T1000 (cell line): ENCODE data around the gene SLC24A3.

Experiments
- DNase-seq: peaks from one replicate; lab custom pipeline; 2025; ENCODE audit warnings: mixed read lengths; lab: John Stamatoyannopoulos, UW

The SLC24A3 gene

GRCh38 chr20:19272976-19273654 is 60.7 kb downstream of the SLC24A3 start:
- DNase-seq: no peak

DNA sequence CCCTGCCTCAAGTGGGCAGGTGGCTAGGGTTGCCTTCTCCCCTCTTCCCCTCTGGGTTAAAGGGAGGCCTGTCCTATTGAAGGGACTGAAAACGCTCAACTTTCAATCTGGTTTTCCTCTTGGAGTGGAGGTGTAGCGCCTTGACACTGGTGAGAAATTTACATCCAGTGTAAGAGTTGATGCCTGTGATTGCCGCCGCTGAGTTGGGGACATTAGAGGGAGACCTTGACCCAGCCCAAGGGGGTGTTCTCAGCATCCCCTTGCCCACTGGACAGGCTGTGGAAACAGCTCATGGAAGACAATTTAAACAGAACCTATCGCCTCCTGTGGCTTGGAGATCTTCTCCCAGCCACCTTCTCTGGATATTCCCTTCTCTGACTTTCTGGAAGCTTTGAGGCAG is 61.6 kb downstream of the SLC24A3 start:
- no peak for DNase-seq

DNA sequence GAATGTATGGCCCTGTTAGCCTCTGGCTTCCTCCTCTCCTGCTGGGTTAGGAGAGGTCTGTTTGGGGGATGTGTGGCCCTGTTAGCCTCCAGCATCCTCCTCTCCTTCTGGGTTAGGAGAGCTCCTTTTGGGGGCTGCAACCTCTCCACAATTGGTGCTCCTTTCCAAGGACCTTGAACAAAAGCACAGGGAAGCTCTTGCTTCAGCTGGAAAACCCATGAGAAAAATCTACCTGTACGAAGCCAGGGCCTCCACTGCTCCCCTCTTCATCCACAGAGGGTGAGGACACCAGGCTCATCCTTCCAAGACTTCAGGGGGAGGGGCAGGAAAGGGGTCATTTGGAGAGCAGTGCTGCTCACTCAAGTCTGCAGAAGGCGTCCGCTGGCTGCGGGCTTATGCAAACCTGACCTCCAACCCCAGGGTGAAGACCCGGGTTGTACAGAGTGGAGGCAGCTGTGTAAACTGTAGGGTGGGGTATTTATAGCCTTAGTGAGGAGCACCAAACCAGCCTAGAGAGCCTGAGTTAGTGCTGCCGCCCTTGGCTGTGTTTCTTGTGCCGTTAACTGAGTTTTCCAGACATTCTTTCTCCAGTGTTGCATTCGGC is 62.1 kb downstream of the SLC24A3 start:
- DNase-seq: no peak

DNA sequence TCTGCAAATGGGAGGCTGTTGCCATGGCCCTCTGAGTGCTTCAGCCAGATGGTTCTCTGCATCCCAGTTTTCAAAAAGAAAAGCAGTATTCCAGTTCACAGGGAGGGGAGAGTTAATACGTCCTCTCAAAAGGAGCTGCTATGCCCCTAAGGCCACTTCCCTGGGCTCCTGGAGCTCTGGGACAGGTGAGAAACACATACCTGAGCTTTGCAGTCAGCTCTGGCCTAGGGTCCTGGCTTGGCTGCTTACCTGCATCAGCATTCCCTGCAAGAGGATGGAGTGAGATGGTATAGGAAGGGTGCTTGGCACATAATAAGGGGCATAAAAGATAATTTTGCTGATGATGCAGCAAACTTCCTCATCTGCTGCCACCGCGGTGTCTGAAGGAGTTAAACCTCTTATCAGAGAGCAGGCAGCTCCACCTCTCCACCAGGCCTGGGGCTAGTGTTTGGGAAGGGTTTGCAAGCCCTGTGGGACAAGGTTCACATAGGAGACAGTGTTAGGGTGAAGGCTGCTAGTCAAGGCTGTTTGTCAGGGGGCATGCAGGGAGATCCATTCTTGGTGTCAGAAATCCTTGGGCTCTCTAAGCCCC is 62.7 kb downstream of the SLC24A3 start:
- DNase-seq: no peak

- DNase-seq: no peak
These were observed 63.2 kb downstream of the SLC24A3 start for GRCh38 chr20:19275630-19276071.

DNA sequence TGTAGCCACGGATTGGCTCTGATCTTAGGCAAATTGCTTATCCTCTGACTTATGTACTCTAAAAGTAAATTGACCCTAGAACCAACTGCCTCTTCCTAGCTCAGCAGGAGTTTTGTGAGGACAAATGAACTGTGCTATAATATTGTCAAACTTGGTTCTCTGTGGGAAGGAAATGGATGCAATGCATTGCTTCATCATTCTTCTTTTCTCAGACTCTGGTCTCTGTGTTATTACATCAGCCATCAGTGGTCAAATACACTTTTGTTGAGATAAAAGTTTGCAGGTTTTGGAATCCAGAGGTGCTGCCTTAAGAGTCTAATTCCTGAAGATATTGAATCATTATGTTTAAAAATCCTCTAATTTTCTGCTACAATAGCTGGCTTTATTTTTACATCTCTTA is 64.9 kb downstream of the SLC24A3 start:
- DNase-seq: no peak

DNA sequence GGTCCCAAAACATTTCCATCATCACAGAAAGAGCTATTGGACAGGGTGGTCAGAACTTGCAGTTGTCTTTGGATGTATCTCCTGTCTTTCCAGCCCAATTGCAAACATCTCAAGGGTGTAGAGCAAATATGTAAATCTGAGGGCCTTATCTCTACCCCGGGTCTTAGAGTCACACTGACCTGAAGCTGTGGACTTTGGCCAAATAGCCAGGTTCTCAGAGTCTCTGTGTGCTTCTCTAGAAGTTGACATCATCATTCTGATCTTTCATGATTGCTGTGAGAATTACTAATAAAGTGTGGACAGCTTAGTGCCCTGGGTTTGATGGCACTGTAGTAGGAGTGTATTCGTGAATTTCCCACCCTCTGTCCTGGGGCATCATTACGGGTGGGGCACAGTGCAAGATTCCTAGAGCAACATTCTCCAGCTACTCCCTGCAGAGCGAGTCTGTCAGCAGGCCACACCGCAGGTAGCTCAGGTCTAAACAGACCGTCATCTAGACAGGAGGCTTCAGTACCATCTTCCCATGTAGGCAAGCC is 71.1 kb downstream of the SLC24A3 start:
- DNase-seq: no peak

- DNase-seq: no peak
These were observed 72.1 kb downstream of the SLC24A3 start for GRCh38 chr20:19284400-19285178.

DNA sequence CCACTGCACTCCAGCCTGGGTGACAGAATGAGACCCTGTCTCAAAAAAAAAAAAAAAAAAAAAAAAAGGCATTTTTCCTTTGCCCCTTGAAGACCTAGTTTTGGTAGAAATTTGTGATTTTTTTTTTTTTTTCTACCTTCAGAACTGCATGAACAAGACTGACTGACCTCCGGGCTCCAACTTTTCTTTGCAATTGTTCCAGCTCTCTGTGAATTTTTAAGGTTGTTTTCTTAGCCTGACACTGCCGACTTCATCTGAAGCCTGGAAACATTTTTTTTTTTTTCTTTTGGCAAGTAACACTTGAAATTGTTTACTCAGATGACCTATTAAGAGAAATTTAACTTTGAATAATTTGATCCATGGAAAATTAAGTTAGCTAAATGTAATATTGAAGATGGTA is 73.0 kb downstream of the SLC24A3 start:
- no peak for DNase-seq

DNA sequence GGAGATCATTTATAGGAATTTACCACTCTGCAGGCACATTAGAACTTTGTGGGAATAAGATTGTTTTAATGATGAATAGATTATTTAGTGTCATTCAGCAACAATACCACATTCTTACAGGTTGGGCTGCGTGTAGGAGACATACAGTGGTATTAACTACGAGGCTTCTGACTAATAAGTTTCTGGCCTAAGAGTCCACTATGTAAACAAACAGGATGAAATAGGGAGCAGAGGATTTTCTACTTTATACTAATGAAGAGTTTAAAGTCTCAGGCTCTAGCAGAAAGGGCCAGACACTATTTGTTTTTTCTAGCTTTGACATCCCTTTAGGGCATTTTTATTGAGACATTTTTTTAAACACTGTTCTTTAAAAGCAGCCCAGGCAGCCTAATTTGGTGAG is 75.6 kb downstream of the SLC24A3 start:
- DNase-seq: no peak

DNA sequence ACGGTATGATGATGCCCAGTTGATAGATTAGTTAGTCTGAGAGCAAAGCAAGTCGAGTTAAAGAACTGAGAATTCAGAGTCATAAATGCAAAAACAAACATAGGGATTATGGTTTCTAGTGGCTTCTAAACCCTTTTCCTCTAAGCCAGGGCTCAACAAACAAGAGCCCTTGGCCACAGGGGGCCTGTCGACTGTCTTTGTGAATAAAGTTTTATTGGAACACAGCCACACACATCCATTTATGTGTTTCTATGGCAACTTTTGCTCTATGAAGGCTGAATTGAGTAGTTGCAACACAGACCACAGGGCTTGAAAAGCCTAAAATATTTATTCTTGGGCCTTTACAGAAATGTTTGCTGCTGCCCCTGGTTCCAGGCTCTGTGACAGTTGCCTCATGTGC is 76.2 kb downstream of the SLC24A3 start:
- DNase-seq: no peak

DNA sequence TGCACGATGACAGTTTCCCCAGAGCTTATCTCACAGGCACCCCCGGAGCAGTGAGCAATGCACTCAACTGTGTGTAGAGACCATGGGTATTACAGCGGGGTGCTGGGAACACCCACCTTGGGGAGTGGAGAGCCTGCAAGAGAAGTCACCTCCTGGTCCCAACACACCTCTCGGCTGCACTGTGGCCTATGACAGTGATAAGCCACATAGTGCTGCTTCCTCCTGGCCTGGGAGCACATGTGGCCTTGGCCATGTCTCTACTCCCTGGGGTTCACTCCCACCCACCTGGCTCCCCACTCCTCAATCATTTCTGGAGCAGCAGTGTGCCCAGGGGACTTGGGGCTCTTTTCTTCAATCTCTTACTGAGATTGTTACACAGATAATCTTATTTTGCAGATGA is 77.0 kb downstream of the SLC24A3 start:
- DNase-seq: no peak

- DNase-seq: no peak
These were observed 78.8 kb downstream of the SLC24A3 start for GRCh38 chr20:19291024-19291817.

- DNase-seq: no peak
These were observed 79.3 kb downstream of the SLC24A3 start for GRCh38 chr20:19291818-19292132.

DNA sequence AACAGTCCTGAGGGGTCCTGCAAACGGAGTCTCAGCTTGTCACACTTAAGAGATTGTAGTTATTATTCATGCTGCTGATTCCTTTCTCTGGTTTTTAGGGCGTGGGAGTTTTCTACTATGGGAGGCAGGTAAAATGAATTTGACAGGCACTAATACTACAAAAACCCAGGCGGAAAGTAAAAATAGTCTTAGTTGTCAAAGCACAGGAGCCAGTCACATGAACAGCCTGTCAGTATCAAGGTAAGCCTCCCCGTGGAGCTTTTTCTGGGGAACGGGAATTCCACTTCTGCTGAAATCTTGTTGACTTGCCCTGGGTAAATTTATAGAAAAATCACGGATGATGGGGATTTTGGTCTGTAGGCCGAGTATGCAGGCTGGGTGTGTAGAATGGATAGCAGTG is 79.8 kb downstream of the SLC24A3 start:
- DNase-seq: no peak

- no peak for DNase-seq
These were observed 82.6 kb downstream of the SLC24A3 start for GRCh38 chr20:19295076-19295475.

DNA sequence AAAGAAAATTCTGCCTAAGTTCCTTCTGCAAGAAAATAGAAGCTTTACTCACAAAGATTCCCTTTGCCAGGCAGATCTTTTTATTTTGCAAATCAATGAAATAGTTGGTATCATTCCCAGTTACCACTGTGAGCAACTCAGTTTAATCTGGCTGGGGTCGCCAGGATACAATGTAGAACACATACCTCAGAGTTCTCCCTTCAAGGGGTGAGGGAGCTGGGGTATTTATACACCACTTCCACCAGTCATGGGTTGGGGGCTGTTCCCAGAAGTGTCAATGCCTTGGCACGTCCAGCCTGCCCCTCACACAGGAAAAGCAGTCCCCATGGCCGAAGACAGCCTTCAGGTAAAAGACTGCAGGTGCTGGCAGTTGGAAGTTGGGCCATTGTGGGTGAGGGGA is 86.2 kb downstream of the SLC24A3 start:
- no peak for DNase-seq

DNA sequence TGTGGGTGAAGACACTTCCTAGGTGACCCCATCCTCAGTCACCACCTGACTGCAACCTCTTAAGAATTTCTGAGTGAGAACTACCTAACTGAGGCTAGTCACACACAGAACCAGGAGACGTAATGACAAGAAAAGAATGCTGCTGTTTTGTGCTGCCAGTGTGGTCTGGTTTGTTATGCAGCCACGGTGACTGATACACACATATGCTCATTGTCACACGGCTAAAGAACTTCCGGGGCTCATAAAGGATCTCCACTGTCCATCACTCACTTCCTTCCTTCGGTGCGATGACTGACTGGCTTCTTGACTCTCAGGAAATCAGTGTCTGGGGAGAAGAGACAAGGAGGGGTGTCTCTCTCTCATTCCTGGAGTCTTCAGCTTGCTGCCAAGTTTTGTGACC is 88.0 kb downstream of the SLC24A3 start:
- no peak for DNase-seq

GRCh38 chr20:19301142-19301541 is 88.7 kb downstream of the SLC24A3 start:
- DNase-seq: no peak

DNA sequence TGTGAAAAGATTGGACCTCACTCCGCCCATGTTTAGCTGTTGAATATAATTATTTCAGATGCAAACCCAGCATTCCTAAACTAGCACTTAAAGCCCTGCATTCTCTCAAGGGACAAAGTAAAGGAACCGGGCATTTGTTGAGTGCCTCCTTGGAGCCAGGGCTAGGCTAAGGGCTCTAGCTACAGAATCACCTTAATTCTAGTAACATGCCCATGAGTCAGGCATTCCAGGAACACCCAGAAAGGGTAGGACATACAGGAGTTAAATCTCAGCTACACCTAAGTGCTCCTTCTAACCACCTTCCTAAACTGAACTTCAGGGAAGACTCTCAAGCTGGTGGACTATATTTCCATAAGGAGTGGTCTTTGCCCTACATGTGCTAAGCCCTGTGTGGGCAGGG is 89.4 kb downstream of the SLC24A3 start:
- DNase-seq: no peak

- DNase-seq: no peak
These were observed 90.3 kb downstream of the SLC24A3 start for GRCh38 chr20:19302714-19303113.

- no peak for DNase-seq
These were observed 91.9 kb downstream of the SLC24A3 start for GRCh38 chr20:19304389-19304788.
